ENCODE data around the gene PLBD1.

DNA sequence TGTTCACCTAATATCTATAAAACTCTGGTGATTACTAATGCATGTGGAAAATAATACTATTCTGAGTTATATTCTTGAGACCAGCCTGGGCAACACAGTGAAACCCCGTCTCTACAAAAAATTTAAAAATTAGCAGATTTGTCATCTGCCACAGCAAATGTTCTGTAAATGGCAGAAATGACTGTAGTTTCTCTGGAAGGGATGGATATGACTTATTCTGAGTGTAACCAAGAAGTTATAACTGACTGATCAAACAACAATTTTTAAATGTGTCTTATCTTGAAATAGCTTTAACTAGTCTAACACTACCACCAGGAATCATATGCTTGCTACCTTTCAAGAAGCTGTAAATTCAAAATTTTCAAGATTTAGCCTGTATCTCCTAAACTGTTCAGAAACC is 88.7 kb downstream of the PLBD1 start:
- TF ChIP-seq, protein P1, sequence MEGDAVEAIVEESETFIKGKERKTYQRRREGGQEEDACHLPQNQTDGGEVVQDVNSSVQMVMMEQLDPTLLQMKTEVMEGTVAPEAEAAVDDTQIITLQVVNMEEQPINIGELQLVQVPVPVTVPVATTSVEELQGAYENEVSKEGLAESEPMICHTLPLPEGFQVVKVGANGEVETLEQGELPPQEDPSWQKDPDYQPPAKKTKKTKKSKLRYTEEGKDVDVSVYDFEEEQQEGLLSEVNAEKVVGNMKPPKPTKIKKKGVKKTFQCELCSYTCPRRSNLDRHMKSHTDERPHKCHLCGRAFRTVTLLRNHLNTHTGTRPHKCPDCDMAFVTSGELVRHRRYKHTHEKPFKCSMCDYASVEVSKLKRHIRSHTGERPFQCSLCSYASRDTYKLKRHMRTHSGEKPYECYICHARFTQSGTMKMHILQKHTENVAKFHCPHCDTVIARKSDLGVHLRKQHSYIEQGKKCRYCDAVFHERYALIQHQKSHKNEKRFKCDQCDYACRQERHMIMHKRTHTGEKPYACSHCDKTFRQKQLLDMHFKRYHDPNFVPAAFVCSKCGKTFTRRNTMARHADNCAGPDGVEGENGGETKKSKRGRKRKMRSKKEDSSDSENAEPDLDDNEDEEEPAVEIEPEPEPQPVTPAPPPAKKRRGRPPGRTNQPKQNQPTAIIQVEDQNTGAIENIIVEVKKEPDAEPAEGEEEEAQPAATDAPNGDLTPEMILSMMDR (conservative IDR thresholded peaks at IDR 0.05) = no peak
- no peak for TF ChIP-seq EZH2 (IDR thresholded peaks at IDR 0.05; ENCODE audit: low read depth)
